Trophoblast cell (in vitro differentiated cells and primary cell): ENCODE results near the gene PAX2.

Experiments used
- DNase-seq, 2 donors: peaks; one replicate each; pipeline ENCODE4 v3.0.0-alpha.2; 2016
- H2AFZ ChIP-seq: 2 replicates; pipeline ENCODE4 v1.6.1; 2013; ENCODE audit warnings: low read length, moderate library complexity, mild to moderate bottlenecking; ENCODE audit not compliant: insufficient read depth, poor library complexity
- H2AK5ac ChIP-seq: 2 replicates; pipeline ENCODE4 v1.6.1; 2013; ENCODE audit warnings: mild to moderate bottlenecking, low read length
- H2BK120ac ChIP-seq: 2 replicates; pipeline ENCODE4 v1.6.1; 2013; ENCODE audit warnings: low read length, mild to moderate bottlenecking, moderate library complexity; ENCODE audit not compliant: insufficient read depth, poor library complexity
- H2BK12ac ChIP-seq: 2 replicates; pipeline ENCODE4 v1.6.1; 2013; ENCODE audit warnings: mild to moderate bottlenecking, low read length, moderate library complexity
- H2BK5ac ChIP-seq: 2 replicates; pipeline ENCODE4 v1.6.1; 2013; ENCODE audit warnings: low read length, low read depth, moderate library complexity, mild to moderate bottlenecking; ENCODE audit not compliant: poor library complexity
- H3K14ac ChIP-seq: 2 replicates; pipeline ENCODE4 v1.6.1; 2013; ENCODE audit warnings: mild to moderate bottlenecking, low read length
- H3K18ac ChIP-seq: 2 replicates; pipeline ENCODE4 v1.6.1; 2013; ENCODE audit warnings: mild to moderate bottlenecking, low read length
- H3K23ac ChIP-seq: 2 replicates; pipeline ENCODE4 v1.6.1; 2013; ENCODE audit warnings: low read length
- H3K27ac ChIP-seq: 2 replicates; pipeline ENCODE4 v1.5.1; 2013; ENCODE audit warnings: low read depth, mild to moderate bottlenecking, inconsistent platforms, low read length, moderate library complexity
- H3K27me3 ChIP-seq: 2 replicates; pipeline ENCODE4 v1.6.1; 2013; ENCODE audit warnings: inconsistent platforms, mild to moderate bottlenecking, low read length, moderate library complexity; ENCODE audit not compliant: insufficient read depth
- H3K36me3 ChIP-seq, 2 experiments: 1 replicate in 1 of 2; 2 replicates in 1 of 2; pipeline ENCODE4 v1.6.1; 2013; ENCODE audit warnings: low read length in 2 of 2, mild to moderate bottlenecking in 2 of 2, moderate library complexity in 1 of 2; ENCODE audit not compliant: insufficient read depth in 2 of 2, control insufficient read depth in 1 of 2
- H3K4ac ChIP-seq: 2 replicates; pipeline ENCODE4 v1.6.1; 2013; ENCODE audit warnings: low read depth, mild to moderate bottlenecking, low read length, moderate library complexity
- H3K4me1 ChIP-seq, 2 experiments: 1 replicate in 1 of 2; 2 replicates in 1 of 2; pipeline ENCODE4 v1.6.1; 2013; ENCODE audit warnings: low read length in 2 of 2, mild to moderate bottlenecking in 2 of 2, moderate library complexity in 1 of 2; ENCODE audit not compliant: insufficient read depth in 2 of 2, control insufficient read depth in 1 of 2
- H3K4me2 ChIP-seq: 2 replicates; pipeline ENCODE4 v1.6.1; 2013; ENCODE audit warnings: inconsistent platforms, mild to moderate bottlenecking, low read length, moderate library complexity
- H3K4me3 ChIP-seq: 2 replicates; pipeline ENCODE4 v1.5.1; 2013; ENCODE audit warnings: mild to moderate bottlenecking, low read depth, low read length, inconsistent platforms
- H3K79me1 ChIP-seq: one replicate; pipeline ENCODE4 v1.6.1; 2013; ENCODE audit warnings: low read length
- H3K79me2 ChIP-seq: 2 replicates; pipeline ENCODE4 v1.6.1; 2013; ENCODE audit warnings: low read length, mild to moderate bottlenecking; ENCODE audit not compliant: control insufficient read depth, insufficient read depth, poor library complexity
- H3K9ac ChIP-seq: 2 replicates; pipeline ENCODE4 v1.6.1; 2013; ENCODE audit warnings: mild to moderate bottlenecking, low read length
- H3K9me3 ChIP-seq: 2 replicates; pipeline ENCODE4 v1.6.1; 2013; ENCODE audit warnings: low read depth, mild to moderate bottlenecking, control low read depth, inconsistent platforms, low read length; ENCODE audit not compliant: insufficient read depth
- H4K12ac ChIP-seq: 2 replicates; pipeline ENCODE4 v1.6.1; 2013; ENCODE audit warnings: low read depth, mild to moderate bottlenecking, low read length, moderate library complexity
- H4K8ac ChIP-seq: 2 replicates; pipeline ENCODE4 v1.6.1; 2013; ENCODE audit warnings: low read depth, mild to moderate bottlenecking, low read length, moderate library complexity
- H4K91ac ChIP-seq: one replicate; pipeline ENCODE4 v1.6.1; 2013; ENCODE audit warnings: low read depth, mild to moderate bottlenecking, low read length, moderate library complexity
- WGBS: extraction: QIAGEN DNeasy Blood & Tissue Kit; methylation state at CpG from one replicate; pipeline ENCODE4 v1.1.7; 2013; ENCODE audit warnings: missing lambda C conversion rate; ENCODE audit not compliant: insufficient read length, insufficient coverage; ENCODE audit errors: extremely low coverage; 5-methylcytosine and 5-hydroxymethylcytosine counted together

The PAX2 gene

DNA sequence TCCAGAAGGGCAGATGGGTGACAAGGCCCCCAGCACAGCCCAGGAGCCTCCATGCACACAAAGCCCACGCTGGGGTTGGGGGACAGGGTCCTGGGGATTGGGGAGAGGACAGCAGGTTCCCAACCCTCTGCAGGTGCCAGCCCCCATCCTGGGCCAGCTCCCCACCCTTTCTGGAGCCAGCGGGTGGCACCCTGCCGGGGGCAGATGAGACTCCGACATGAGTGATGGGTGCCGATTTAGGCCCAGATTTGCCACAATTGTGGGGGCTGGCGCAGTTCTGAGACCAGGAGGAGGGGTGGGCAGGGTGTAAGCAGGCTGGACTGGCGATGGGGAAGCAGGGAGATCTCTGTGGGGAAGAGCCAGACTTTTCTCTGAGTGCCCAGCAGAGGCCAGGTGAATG, 118.1 kb downstream of the PAX2 start:
- H3K27me3 ChIP-seq: peaks cover 28% of the 10 kb centered on the region
- WGBS: no CpG with 5 or more reads among the region's 7 CpGs
- H4K91ac ChIP-seq: no peak overlapping the region
- no peaks in the 10 kb centered on the region for H3K79me1 ChIP-seq
- no peak overlapping the region for H3K14ac ChIP-seq
- H4K8ac ChIP-seq: no peak overlapping the region
- H3K79me2 ChIP-seq: no peaks in the 10 kb centered on the region
- no peak overlapping the region for H3K4me3 ChIP-seq
- no peak overlapping the region for H3K23ac ChIP-seq
- no peak overlapping the region for H4K12ac ChIP-seq
- no peak overlapping the region for H2BK5ac ChIP-seq
- no peaks in the 10 kb centered on the region for H3K9me3 ChIP-seq
- no peak overlapping the region for H2BK120ac ChIP-seq
- DNase-seq: no peak
- H3K27ac ChIP-seq: no peak overlapping the region
- no peak overlapping the region for H2BK12ac ChIP-seq
- H2AK5ac ChIP-seq: no peak overlapping the region
- H3K4me1 ChIP-seq: no peaks in the 10 kb centered on the region
- no peak overlapping the region for H3K9ac ChIP-seq
- H3K4ac ChIP-seq: no peak overlapping the region
- H3K18ac ChIP-seq: no peak overlapping the region
- H3K36me3 ChIP-seq: no peaks in the 10 kb centered on the region
- H3K4me2 ChIP-seq: no peak overlapping the region
- no peak overlapping the region for H2AFZ ChIP-seq

DNA sequence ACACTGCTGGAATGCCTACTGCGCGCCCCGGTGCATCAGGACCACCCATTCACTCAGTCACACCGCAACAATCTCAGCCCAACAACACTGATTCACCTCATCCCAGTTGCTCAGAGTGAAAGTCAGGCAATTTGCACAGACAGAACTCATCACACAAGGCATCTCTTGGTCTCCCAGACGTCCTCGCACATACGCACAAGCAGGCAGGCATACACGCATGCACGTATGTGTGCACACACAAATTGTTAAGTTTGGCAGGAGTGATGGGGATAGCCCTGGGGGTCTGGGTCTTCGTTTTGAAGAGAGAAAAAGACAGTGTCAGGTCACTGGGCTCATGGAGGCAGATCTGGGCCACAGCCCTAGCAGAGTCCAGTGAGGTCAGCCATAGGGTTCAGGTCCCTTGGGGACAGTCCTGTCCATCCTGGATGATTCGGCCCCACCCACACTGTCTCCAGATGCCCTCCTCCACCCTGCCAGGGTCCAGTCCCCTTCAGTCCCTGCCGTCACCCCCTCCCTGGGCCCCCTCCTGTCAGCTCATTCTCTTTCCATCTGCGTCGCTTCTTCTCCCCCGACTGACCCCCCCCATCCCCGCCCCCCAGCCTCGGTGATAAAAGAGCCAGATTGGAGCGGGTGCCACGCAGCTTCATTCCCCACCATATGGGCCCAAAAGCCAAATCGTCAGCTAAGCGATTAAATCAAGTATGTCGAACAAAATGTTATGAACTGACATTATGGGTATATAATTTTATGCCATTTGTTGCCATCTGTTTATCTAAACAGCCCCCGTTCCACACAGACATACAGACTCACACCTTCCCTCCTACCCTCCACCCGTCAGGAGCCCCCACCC, 118.9 kb downstream of the PAX2 start:
- H2AK5ac ChIP-seq: no peak overlapping the region
- no peak overlapping the region for H4K91ac ChIP-seq
- H3K4ac ChIP-seq: no peak overlapping the region
- H2BK5ac ChIP-seq: no peak overlapping the region
- no peak overlapping the region for H4K8ac ChIP-seq
- H4K12ac ChIP-seq: no peak overlapping the region
- no peak overlapping the region for H3K23ac ChIP-seq
- no peak overlapping the region for H3K27ac ChIP-seq
- H3K79me1 ChIP-seq: no peaks in the 10 kb centered on the region
- no peak overlapping the region for H3K14ac ChIP-seq
- H3K18ac ChIP-seq: no peak overlapping the region
- H3K4me1 ChIP-seq: no peaks in the 10 kb centered on the region
- H3K4me2 ChIP-seq: no peak overlapping the region
- peaks cover 2% of the 10 kb centered on the region for H3K9me3 ChIP-seq
- no CpG with 5 or more reads among the region's 24 CpGs for WGBS
- no peaks in the 10 kb centered on the region for H3K79me2 ChIP-seq
- H2AFZ ChIP-seq: no peak overlapping the region
- no peak overlapping the region for H2BK12ac ChIP-seq
- no peak for DNase-seq
- H2BK120ac ChIP-seq: no peak overlapping the region
- peaks cover 28% of the 10 kb centered on the region for H3K27me3 ChIP-seq
- no peaks in the 10 kb centered on the region for H3K36me3 ChIP-seq
- no peak overlapping the region for H3K9ac ChIP-seq
- H3K4me3 ChIP-seq: no peak overlapping the region

DNA sequence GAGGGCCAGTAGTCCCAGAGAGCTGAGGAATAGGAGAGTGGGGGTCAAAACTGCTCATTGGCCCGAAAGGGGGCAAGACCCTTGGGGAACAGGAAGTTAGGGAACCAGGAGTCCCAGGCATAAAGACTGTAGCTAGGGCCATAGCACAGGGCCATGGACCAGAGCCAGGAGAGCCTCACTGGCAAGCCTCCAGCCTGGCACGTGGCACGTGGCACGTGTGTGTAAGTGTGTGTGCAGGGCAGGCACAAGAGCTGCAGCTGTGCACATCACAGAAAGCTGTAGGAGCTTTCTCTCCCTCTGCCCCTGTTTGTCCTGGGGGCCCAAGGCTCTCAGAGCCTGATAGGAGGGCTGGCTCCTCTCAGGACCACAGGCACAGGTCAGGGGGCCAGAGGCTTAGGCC, 119.6 kb downstream of the PAX2 start:
- WGBS: no CpG with 5 or more reads among the region's 4 CpGs
- no peak overlapping the region for H4K12ac ChIP-seq
- no peak overlapping the region for H4K91ac ChIP-seq
- no peak for DNase-seq
- no peak overlapping the region for H2AFZ ChIP-seq
- H3K9ac ChIP-seq: no peak overlapping the region
- no peak overlapping the region for H3K27ac ChIP-seq
- H3K36me3 ChIP-seq: no peaks in the 10 kb centered on the region
- H2BK120ac ChIP-seq: no peak overlapping the region
- H3K27me3 ChIP-seq: peaks cover 28% of the 10 kb centered on the region
- H2AK5ac ChIP-seq: no peak overlapping the region
- H3K4ac ChIP-seq: no peak overlapping the region
- H4K8ac ChIP-seq: no peak overlapping the region
- H3K4me1 ChIP-seq: no peaks in the 10 kb centered on the region
- H3K9me3 ChIP-seq: peaks cover 2% of the 10 kb centered on the region
- H3K4me2 ChIP-seq: no peak overlapping the region
- H2BK5ac ChIP-seq: no peak overlapping the region
- no peaks in the 10 kb centered on the region for H3K79me2 ChIP-seq
- no peaks in the 10 kb centered on the region for H3K79me1 ChIP-seq
- no peak overlapping the region for H3K4me3 ChIP-seq
- H3K18ac ChIP-seq: no peak overlapping the region
- no peak overlapping the region for H2BK12ac ChIP-seq
- H3K14ac ChIP-seq: no peak overlapping the region
- H3K23ac ChIP-seq: no peak overlapping the region

DNA sequence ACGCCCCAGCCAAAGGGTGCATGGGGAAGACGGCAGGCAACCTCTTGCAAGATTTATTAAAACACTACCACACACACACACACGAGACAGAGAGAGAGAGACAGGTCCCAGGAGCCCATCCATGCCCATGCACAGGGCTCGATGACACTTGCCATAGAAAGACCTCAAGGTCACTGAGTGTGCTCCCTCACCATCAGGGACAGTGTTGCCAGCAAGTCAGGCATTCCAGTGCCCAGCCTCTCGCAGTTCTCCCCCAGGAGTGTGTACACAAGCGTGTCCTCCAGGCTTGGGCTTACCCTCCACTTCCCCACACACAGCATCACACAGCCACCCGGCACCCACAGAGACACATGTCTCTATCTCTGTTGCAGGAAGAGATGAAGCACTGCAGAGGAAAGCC, 120.6 kb downstream of the PAX2 start:
- no peak overlapping the region for H2AFZ ChIP-seq
- H3K18ac ChIP-seq: no peak overlapping the region
- no peak overlapping the region for H3K4ac ChIP-seq
- peaks cover 2% of the 10 kb centered on the region for H3K9me3 ChIP-seq
- H3K4me1 ChIP-seq: no peaks in the 10 kb centered on the region
- no peak overlapping the region for H4K91ac ChIP-seq
- no peak overlapping the region for H3K27ac ChIP-seq
- H3K79me2 ChIP-seq: no peaks in the 10 kb centered on the region
- H4K8ac ChIP-seq: no peak overlapping the region
- H3K27me3 ChIP-seq: peaks cover 28% of the 10 kb centered on the region
- H3K36me3 ChIP-seq: no peaks in the 10 kb centered on the region
- WGBS: no CpG with 5 or more reads among the region's 7 CpGs
- no peak overlapping the region for H2BK12ac ChIP-seq
- H4K12ac ChIP-seq: no peak overlapping the region
- no peak overlapping the region for H3K14ac ChIP-seq
- no peak overlapping the region for H3K4me3 ChIP-seq
- no peak overlapping the region for H3K4me2 ChIP-seq
- DNase-seq: no peak
- no peak overlapping the region for H2BK5ac ChIP-seq
- no peak overlapping the region for H2AK5ac ChIP-seq
- no peaks in the 10 kb centered on the region for H3K79me1 ChIP-seq
- no peak overlapping the region for H3K23ac ChIP-seq
- no peak overlapping the region for H3K9ac ChIP-seq
- no peak overlapping the region for H2BK120ac ChIP-seq
